ENCODE data around the gene SDF2. TPM values are rescaled to one million over a fixed set of nuclear protein-coding genes. Genes with fewer than 3 reads are reported as not detected.
A peak's percentile ranks its signal among the peaks of the same experiment; 100 is the strongest.

Gene SDF2
- total RNA-seq, 3 donors from 2014 or later, result 55.0 to 67.5 (median 56.3) TPM

GRCh38 chr17:28702026-28702751 is 40.5 kb upstream of the SDF2 start:
- ATAC-seq (no peak), DNase-seq (no peak)
- intact Hi-C loops (cut with DNase I, micrococcal nuclease), result no loop called here
- Histone ChIP-seq H3K4me3 (no peak overlapping the region), H3K4me1 (ENCODE audit: low read depth) (peaks cover 15% of the 10 kb centered on the region), H3K36me3 (ENCODE audit: low read depth) (peaks cover 16% of the 10 kb centered on the region), H3K9me3 (no peaks in the 10 kb centered on the region)
- TF ChIP-seq, protein P1, sequence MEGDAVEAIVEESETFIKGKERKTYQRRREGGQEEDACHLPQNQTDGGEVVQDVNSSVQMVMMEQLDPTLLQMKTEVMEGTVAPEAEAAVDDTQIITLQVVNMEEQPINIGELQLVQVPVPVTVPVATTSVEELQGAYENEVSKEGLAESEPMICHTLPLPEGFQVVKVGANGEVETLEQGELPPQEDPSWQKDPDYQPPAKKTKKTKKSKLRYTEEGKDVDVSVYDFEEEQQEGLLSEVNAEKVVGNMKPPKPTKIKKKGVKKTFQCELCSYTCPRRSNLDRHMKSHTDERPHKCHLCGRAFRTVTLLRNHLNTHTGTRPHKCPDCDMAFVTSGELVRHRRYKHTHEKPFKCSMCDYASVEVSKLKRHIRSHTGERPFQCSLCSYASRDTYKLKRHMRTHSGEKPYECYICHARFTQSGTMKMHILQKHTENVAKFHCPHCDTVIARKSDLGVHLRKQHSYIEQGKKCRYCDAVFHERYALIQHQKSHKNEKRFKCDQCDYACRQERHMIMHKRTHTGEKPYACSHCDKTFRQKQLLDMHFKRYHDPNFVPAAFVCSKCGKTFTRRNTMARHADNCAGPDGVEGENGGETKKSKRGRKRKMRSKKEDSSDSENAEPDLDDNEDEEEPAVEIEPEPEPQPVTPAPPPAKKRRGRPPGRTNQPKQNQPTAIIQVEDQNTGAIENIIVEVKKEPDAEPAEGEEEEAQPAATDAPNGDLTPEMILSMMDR (IDR thresholded peaks at IDR 0.05), result no peak

- H3K36me3 ChIP-seq (ENCODE audit: low read depth), result peaks cover 16% of the 10 kb centered on the region
- DNase-seq, result no peak
- H3K4me3 ChIP-seq, result no peak overlapping the region
- TF ChIP-seq, protein P1 (IDR thresholded peaks at IDR 0.05), result no peak
- ATAC-seq, result no peak
- H3K9me3 ChIP-seq, result no peaks in the 10 kb centered on the region
- peaks cover 16% of the 10 kb centered on the region for H3K4me1 ChIP-seq (ENCODE audit: low read depth)
- intact Hi-C loops (cut with DNase I, micrococcal nuclease), result no loop called here
Measured at GRCh38 chr17:28700830-28701492, 39.3 kb upstream of the SDF2 start.

DNA sequence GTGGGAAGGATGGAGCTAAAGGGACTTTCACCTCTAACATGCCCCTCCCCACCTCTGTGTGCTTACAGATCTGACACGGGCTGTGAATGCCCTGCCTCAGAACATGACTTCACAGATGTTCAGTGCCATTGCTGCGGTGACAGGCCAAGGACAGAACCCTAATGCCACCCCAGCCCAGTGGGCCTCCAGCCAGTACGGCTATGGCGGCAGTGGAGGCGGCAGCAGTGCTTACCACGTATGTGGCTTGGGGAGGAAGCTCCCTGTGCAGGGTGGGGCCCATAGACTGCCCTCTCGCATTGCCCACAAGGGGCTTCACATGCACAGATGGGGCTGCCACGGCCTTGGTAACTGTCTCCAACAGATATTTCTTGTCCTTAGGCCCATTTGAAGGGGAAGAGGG is 38.6 kb upstream of the SDF2 start:
- no peak for DNase-seq
- TF ChIP-seq, protein P1 (IDR thresholded peaks at IDR 0.05), result no peak
- Histone ChIP-seq H3K4me3 (no peak overlapping the region), H3K4me1 (ENCODE audit: low read depth) (peaks cover 16% of the 10 kb centered on the region), H3K36me3 (ENCODE audit: low read depth) (peaks cover 16% of the 10 kb centered on the region), H3K9me3 (no peaks in the 10 kb centered on the region)
- intact Hi-C loops (cut with DNase I, micrococcal nuclease), result no loop called here
- no peak for ATAC-seq

DNA sequence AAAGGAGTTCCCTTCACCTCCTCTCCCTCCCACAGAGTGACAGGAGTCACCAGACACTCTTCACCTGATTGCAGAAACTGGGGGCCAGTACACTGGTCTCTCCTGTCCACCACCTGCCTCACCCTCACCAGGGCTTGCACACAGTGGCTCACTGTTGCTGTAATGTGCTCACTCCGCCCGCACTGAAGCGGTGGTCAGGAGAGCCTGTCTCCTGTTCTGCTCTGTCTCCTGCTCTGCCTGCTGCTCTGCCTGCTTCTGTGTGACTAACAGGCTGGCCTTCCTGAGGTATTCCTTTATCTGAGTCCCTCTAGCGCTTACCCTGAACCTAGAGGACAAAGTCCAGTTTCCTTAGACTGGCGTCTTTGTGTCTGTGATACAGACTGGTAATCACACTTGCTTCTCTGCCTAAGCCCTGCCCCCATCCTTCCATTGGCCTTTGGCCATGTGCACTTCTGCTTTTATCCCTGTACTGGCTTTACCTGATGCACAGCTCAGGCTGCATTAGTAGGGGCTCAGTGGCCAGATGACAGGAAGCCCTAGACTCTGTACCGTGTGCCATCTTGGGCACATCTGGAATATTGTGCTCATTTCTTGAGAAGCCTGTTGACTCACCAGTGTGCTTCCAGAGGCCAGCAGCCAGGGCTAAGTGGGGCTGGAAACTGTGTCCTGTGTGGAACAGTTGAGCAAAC is 36.7 kb upstream of the SDF2 start:
- peaks cover 16% of the 10 kb centered on the region for H3K36me3 ChIP-seq (ENCODE audit: low read depth)
- TF ChIP-seq, protein P1 (IDR thresholded peaks at IDR 0.05), result no peak
- no peak overlapping the region for H3K4me3 ChIP-seq
- H3K4me1 ChIP-seq (ENCODE audit: low read depth), result peaks cover 16% of the 10 kb centered on the region
- DNase-seq, result peak; percentile 73 to 95 (median 89)
- peak; percentile 97 for ATAC-seq
- intact Hi-C loops (cut with DNase I, micrococcal nuclease), result no loop called here
- no peaks in the 10 kb centered on the region for H3K9me3 ChIP-seq

- Histone ChIP-seq H3K9me3 (no peaks in the 10 kb centered on the region), H3K36me3 (ENCODE audit: low read depth) (peaks cover 7% of the 10 kb centered on the region), H3K4me3 (no peak overlapping the region), H3K4me1 (ENCODE audit: low read depth) (peaks cover 16% of the 10 kb centered on the region)
- ATAC-seq, result no peak
- intact Hi-C loops (cut with DNase I, micrococcal nuclease), result no loop called here
- TF ChIP-seq, protein P1 (IDR thresholded peaks at IDR 0.05), result no peak
- peak in 2 of 3 donors; percentile 3 to 5 for DNase-seq
Measured at GRCh38 chr17:28693869-28694268, 32.2 kb upstream of the SDF2 start.

All from mucosa of descending colon (tissue), 3 donors.